ENCODE results near the gene SWAP70. TPM values are rescaled to one million over a fixed set of nuclear protein-coding genes. Genes with fewer than 3 reads are reported as not detected.

SWAP70 gene
- total and polyA plus RNA-seq, 2 of the 8 experiments (the other 6 are each of a cell fraction or from before 2014, with no cell fraction given) = 14.8 to 37.5 TPM

DNA sequence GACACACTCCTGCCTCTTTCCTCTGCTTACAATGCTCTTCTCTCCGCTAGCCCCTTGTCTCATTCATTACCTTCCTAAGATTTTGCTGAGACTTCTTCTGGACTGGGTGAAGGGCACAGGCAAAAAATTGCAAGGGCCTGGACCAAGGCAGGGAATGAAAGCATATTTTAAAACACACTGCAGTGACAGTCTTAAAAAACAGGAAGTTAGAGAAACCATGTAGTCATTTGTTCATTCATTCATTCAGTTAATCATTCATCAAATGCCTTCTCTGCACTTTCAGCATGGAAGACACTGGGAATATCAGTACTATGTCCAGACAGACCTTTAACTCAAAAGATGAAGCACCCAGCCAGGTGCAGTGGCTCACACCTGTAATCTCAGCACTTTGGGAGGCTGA, 44.9 kb upstream of the SWAP70 start (continued):
- TF ChIP-seq, protein P1, sequence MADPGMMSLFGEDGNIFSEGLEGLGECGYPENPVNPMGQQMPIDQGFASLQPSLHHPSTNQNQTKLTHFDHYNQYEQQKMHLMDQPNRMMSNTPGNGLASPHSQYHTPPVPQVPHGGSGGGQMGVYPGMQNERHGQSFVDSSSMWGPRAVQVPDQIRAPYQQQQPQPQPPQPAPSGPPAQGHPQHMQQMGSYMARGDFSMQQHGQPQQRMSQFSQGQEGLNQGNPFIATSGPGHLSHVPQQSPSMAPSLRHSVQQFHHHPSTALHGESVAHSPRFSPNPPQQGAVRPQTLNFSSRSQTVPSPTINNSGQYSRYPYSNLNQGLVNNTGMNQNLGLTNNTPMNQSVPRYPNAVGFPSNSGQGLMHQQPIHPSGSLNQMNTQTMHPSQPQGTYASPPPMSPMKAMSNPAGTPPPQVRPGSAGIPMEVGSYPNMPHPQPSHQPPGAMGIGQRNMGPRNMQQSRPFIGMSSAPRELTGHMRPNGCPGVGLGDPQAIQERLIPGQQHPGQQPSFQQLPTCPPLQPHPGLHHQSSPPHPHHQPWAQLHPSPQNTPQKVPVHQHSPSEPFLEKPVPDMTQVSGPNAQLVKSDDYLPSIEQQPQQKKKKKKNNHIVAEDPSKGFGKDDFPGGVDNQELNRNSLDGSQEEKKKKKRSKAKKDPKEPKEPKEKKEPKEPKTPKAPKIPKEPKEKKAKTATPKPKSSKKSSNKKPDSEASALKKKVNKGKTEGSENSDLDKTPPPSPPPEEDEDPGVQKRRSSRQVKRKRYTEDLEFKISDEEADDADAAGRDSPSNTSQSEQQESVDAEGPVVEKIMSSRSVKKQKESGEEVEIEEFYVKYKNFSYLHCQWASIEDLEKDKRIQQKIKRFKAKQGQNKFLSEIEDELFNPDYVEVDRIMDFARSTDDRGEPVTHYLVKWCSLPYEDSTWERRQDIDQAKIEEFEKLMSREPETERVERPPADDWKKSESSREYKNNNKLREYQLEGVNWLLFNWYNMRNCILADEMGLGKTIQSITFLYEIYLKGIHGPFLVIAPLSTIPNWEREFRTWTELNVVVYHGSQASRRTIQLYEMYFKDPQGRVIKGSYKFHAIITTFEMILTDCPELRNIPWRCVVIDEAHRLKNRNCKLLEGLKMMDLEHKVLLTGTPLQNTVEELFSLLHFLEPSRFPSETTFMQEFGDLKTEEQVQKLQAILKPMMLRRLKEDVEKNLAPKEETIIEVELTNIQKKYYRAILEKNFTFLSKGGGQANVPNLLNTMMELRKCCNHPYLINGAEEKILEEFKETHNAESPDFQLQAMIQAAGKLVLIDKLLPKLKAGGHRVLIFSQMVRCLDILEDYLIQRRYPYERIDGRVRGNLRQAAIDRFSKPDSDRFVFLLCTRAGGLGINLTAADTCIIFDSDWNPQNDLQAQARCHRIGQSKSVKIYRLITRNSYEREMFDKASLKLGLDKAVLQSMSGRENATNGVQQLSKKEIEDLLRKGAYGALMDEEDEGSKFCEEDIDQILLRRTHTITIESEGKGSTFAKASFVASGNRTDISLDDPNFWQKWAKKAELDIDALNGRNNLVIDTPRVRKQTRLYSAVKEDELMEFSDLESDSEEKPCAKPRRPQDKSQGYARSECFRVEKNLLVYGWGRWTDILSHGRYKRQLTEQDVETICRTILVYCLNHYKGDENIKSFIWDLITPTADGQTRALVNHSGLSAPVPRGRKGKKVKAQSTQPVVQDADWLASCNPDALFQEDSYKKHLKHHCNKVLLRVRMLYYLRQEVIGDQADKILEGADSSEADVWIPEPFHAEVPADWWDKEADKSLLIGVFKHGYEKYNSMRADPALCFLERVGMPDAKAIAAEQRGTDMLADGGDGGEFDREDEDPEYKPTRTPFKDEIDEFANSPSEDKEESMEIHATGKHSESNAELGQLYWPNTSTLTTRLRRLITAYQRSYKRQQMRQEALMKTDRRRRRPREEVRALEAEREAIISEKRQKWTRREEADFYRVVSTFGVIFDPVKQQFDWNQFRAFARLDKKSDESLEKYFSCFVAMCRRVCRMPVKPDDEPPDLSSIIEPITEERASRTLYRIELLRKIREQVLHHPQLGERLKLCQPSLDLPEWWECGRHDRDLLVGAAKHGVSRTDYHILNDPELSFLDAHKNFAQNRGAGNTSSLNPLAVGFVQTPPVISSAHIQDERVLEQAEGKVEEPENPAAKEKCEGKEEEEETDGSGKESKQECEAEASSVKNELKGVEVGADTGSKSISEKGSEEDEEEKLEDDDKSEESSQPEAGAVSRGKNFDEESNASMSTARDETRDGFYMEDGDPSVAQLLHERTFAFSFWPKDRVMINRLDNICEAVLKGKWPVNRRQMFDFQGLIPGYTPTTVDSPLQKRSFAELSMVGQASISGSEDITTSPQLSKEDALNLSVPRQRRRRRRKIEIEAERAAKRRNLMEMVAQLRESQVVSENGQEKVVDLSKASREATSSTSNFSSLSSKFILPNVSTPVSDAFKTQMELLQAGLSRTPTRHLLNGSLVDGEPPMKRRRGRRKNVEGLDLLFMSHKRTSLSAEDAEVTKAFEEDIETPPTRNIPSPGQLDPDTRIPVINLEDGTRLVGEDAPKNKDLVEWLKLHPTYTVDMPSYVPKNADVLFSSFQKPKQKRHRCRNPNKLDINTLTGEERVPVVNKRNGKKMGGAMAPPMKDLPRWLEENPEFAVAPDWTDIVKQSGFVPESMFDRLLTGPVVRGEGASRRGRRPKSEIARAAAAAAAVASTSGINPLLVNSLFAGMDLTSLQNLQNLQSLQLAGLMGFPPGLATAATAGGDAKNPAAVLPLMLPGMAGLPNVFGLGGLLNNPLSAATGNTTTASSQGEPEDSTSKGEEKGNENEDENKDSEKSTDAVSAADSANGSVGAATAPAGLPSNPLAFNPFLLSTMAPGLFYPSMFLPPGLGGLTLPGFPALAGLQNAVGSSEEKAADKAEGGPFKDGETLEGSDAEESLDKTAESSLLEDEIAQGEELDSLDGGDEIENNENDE (IDR thresholded peaks at IDR 0.05; ENCODE audit: insufficient replicate concordance, low read length) = no peak
- TF ChIP-seq PHF8 (conservative IDR thresholded peaks at IDR 0.05; ENCODE audit: low read depth, low read length) (no peak), SAP30 (IDR thresholded peaks at IDR 0.05; ENCODE audit: insufficient read depth, insufficient replicate concordance, low read length) (no peak), EZH2 (IDR thresholded peaks at IDR 0.05; ENCODE audit: low read depth, low read length, severe bottlenecking) (no peak), TEAD4 (IDR thresholded peaks at IDR 0.05; ENCODE audit: low read depth, low read length) (no peak), SIX5 (IDR thresholded peaks at IDR 0.05; ENCODE audit: low read depth, low read length) (no peak), SIRT6 (IDR thresholded peaks at IDR 0.05; ENCODE audit: low read length) (no peak), RBBP5 (IDR thresholded peaks at IDR 0.05; ENCODE audit: borderline replicate concordance, low read depth, low read length) (no peak), CREB1 (IDR thresholded peaks at IDR 0.05) (no peak)
